GM12878 (cell line): ENCODE results near the gene COL19A1. TPM values are rescaled to one million over a fixed set of nuclear protein-coding genes. Genes with fewer than 3 reads are reported as not detected.
"Not testable (repeated sequence)": the region's sequence is repeated elsewhere in the genome, so short reads cannot be mapped to it uniquely, and the experiment has no call there.

Experiments used
- ATAC-seq: fragments of 200-7000 bp; cut with Tn5 transposase; 3 replicates; pipeline ENCODE4 v1.9.1; 2020; ENCODE audit warnings: mild to moderate bottlenecking, moderate library complexity
- BruUV-seq: library from RNA; stranded (reverse); fragments of 400-500 nt; replicated peaks from 2 replicates; lab custom pipeline; 2021; lab: Mats Ljungman, UMichigan
- CTCF ChIA-PET: fragments of 300-600 bp; sonication (Branson Sonifier 250); formaldehyde crosslinking; extraction: SDS; loops from one replicate; lab custom pipeline; 2021; ENCODE audit warnings: inconsistent platforms; lab: Yijun Ruan, JAX
- POLR2A ChIA-PET: fragments of 350-600 bp; formaldehyde crosslinking; extraction: SDS; loops from one replicate; lab custom pipeline; 2021; ENCODE audit warnings: inconsistent platforms; lab: Charles Lee
- RAD21 ChIA-PET: fragments of 300-600 bp; sonication (Branson Sonifier 250); formaldehyde crosslinking; loops from one replicate; lab custom pipeline; 2023; ENCODE audit warnings: antibody characterized with exemption; ENCODE audit not compliant: unreplicated experiment; lab: Charles Lee
- SMC1A ChIA-PET: fragments of 300-600 bp; sonication (Branson Sonifier 250); formaldehyde crosslinking; loops from one replicate; lab custom pipeline; 2023; ENCODE audit not compliant: unreplicated experiment, uncharacterized antibody; lab: Charles Lee
- DNase-seq: peaks from one replicate; pipeline ENCODE4 v3.0.0-alpha.2; 2011; ENCODE audit warnings: low read depth, low spot score
- FAIRE-seq: peaks from 3 replicates; lab custom pipeline; 2011; peaks lifted over from hg19 to GRCh38; lab: Jason Lieb, UNC
- H2AFZ ChIP-seq: 2 replicates; pipeline ENCODE4 v1.6.0; 2011; ENCODE audit warnings: low read depth, low read length, control low read depth; ENCODE audit not compliant: control insufficient read depth
- H3K27ac ChIP-seq: 2 replicates; pipeline ENCODE4 v1.5.1; 2011; ENCODE audit warnings: control low read depth; ENCODE audit not compliant: control insufficient read depth, insufficient read depth
- H3K27me3 ChIP-seq, 2 experiments: replicated peaks in 1 of 2; 2 replicates each; pipeline versions ENCODE4 v1.6.0 to v1.6.1; 2011; ENCODE audit warnings: low read length in 1 of 2; ENCODE audit not compliant: control insufficient read depth in 2 of 2, insufficient read depth in 2 of 2
- H3K36me3 ChIP-seq, 2 experiments: 2 replicates each; pipeline ENCODE4 v1.5.1; 2011; ENCODE audit warnings: low read length in 1 of 2; ENCODE audit not compliant: control insufficient read depth in 2 of 2, insufficient read depth in 2 of 2
- H3K4me1 ChIP-seq: 2 replicates; pipeline ENCODE4 v1.6.1; 2011; ENCODE audit warnings: mild to moderate bottlenecking, low read length, moderate library complexity, mixed read lengths; ENCODE audit not compliant: control insufficient read depth, insufficient read depth
- H3K4me2 ChIP-seq: 2 replicates; pipeline ENCODE4 v1.6.0; 2011; ENCODE audit warnings: control low read depth; ENCODE audit not compliant: control insufficient read depth, insufficient read depth
- H3K4me3 ChIP-seq: fragments of 200-600 bp; sonication (generic); 2 replicates; pipeline ENCODE4 v1.5.1; 2016
- H3K79me2 ChIP-seq: 2 replicates; pipeline ENCODE4 v1.6.0; 2011; ENCODE audit warnings: low read length; ENCODE audit not compliant: control insufficient read depth, insufficient read depth
- H3K9ac ChIP-seq: 2 replicates; pipeline ENCODE4 v1.8.0; 2011; ENCODE audit warnings: low read length, control low read depth, mixed read lengths; ENCODE audit not compliant: control insufficient read depth, insufficient read depth
- H3K9me3 ChIP-seq: replicated peaks from 3 replicates; pipeline ENCODE4 v1.5.1; 2011; ENCODE audit warnings: mild to moderate bottlenecking, low read length; ENCODE audit not compliant: control insufficient read depth, insufficient read depth
- H4K20me1 ChIP-seq: 2 replicates; pipeline ENCODE4 v1.6.0; 2011; ENCODE audit not compliant: control insufficient read depth, insufficient read depth
- EGR1 ChIP-seq, 2 experiments: IDR thresholded peaks; 1 replicate in 1 of 2; 2 replicates in 1 of 2; pipeline ENCODE4 v1.6.1; 2011 to 2012; ENCODE audit warnings: low read depth in 2 of 2, low read length in 2 of 2, borderline replicate concordance in 1 of 2, mild to moderate bottlenecking in 1 of 2, moderate library complexity in 1 of 2
- MTA2 ChIP-seq: fragments of 450-650 bp; IDR thresholded peaks from 2 replicates; pipeline ENCODE4 v1.6.1; 2016; ENCODE audit warnings: low read depth, mild to moderate bottlenecking, moderate library complexity
- SIN3A ChIP-seq: IDR thresholded peaks from 2 replicates; pipeline ENCODE4 v1.6.1; 2012; ENCODE audit warnings: low read depth, low read length, improper control_type of control experiment
- TCF3 ChIP-seq: IDR thresholded peaks from 2 replicates; pipeline ENCODE4 v1.6.1; 2012; ENCODE audit warnings: low read depth, mild to moderate bottlenecking, low read length, borderline replicate concordance; ENCODE audit not compliant: insufficient read depth
- WGBS: methylation state at CpG from one replicate; pipeline ENCODE4 v1.1.6; 2016; ENCODE audit warnings: low lambda C conversion rate; ENCODE audit not compliant: insufficient replicate concordance, insufficient coverage; ENCODE audit errors: missing lambda C conversion rate; 5-methylcytosine and 5-hydroxymethylcytosine counted together
- in situ Hi-C: fragments of 300-500 bp; cut with MboI; formaldehyde crosslinking; loops from 9 replicates; pipeline ENCODE4 v1.14.3; 2018; ENCODE audit warnings: mixed read lengths
- intact Hi-C: fragments of 100-400 bp; cut with micrococcal nuclease; formaldehyde crosslinking; loops from one replicate; pipeline ENCODE4 v1.14.2; 2022; ENCODE audit not compliant: unreplicated experiment
- polyA plus RNA-seq, 11 experiments: library from polyadenylated mRNA; depleted of rRNA in 4 of 11; unstranded in 6 of 11; stranded (reverse) in 5 of 11; fragments of >200 nt; fragmentation: Nextera tagmentation in 4 of 11; fragmentation: Illumina TruSeq in 1 of 11; extraction: Ambion mirVana in 4 of 11; extraction: Trizol in 1 of 11; gene quantifications; 1 replicate in 1 of 11; 2 replicates in 10 of 11; pipeline versions ENCODE4 v1.2.1 to v1.2.3, GENCODE V29; 2011 to 2016; ENCODE audit warnings: inconsistent platforms in 2 of 11, missing spikeins in 2 of 11, low read depth in 1 of 11
- total RNA-seq, 4 experiments: library from RNA; depleted of rRNA in 3 of 4; stranded (reverse); fragments of >200 nt in 3 of 4; fragmentation: Illumina TruSeq in 1 of 4; extraction: Trizol in 1 of 4; gene quantifications; 2 replicates each; pipeline versions ENCODE4 v1.2.1 to v1.2.3, GENCODE V29; 2013 to 2021
- TF ChIP-seq, protein P1 (sequence below): fragments of 450-650 bp; IDR thresholded peaks from 2 replicates; pipeline ENCODE4 v1.6.1; 2017; ENCODE audit warnings: mild to moderate bottlenecking, moderate library complexity

COL19A1 gene
- total and polyA plus RNA-seq, 10 of the 15 experiments (the other 5 are each of a cell fraction or from before 2014, with no cell fraction given): 1.1 to 13.5 (median 4.1) TPM

GRCh38 chr6:69820438-69820837 lies 45.9 kb upstream of the COL19A1 start (continued):
- TF ChIP-seq, protein P1, sequence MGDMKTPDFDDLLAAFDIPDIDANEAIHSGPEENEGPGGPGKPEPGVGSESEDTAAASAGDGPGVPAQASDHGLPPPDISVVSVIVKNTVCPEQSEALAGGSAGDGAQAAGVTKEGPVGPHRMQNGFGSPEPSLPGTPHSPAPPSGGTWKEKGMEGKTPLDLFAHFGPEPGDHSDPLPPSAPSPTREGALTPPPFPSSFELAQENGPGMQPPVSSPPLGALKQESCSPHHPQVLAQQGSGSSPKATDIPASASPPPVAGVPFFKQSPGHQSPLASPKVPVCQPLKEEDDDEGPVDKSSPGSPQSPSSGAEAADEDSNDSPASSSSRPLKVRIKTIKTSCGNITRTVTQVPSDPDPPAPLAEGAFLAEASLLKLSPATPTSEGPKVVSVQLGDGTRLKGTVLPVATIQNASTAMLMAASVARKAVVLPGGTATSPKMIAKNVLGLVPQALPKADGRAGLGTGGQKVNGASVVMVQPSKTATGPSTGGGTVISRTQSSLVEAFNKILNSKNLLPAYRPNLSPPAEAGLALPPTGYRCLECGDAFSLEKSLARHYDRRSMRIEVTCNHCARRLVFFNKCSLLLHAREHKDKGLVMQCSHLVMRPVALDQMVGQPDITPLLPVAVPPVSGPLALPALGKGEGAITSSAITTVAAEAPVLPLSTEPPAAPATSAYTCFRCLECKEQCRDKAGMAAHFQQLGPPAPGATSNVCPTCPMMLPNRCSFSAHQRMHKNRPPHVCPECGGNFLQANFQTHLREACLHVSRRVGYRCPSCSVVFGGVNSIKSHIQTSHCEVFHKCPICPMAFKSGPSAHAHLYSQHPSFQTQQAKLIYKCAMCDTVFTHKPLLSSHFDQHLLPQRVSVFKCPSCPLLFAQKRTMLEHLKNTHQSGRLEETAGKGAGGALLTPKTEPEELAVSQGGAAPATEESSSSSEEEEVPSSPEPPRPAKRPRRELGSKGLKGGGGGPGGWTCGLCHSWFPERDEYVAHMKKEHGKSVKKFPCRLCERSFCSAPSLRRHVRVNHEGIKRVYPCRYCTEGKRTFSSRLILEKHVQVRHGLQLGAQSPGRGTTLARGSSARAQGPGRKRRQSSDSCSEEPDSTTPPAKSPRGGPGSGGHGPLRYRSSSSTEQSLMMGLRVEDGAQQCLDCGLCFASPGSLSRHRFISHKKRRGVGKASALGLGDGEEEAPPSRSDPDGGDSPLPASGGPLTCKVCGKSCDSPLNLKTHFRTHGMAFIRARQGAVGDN: no peak
- TF ChIP-seq MTA2 (no peak), TCF3 (no peak), EGR1 (IDR thresholded peaks at IDR 0.05; ENCODE audit: borderline replicate concordance in 1 of 2, low read depth in 2 of 2, low read length in 2 of 2) (no peak), SIN3A (no peak)
- TF ChIP-seq, all 136 proteins: peak for 0

- H3K4me2 ChIP-seq, H3K27me3 ChIP-seq, H3K4me1 ChIP-seq, DNase-seq, BruUV-seq, H3K9ac ChIP-seq, FAIRE-seq, H3K79me2 ChIP-seq, in situ Hi-C loops, H3K27ac ChIP-seq, H4K20me1 ChIP-seq, ATAC-seq, intact Hi-C loops, H3K9me3 ChIP-seq, H3K4me3 ChIP-seq, POLR2A ChIA-PET, H2AFZ ChIP-seq, H3K36me3 ChIP-seq: not testable (repeated sequence)
- SMC1A ChIA-PET: interaction anchor here (1.0 to 1.1 kb wide), 3 partner anchors 8 to 351 kb away, joined by 3 to 6 read pairs (median 5); no protein-coding TSS in a partner anchor
- RAD21 ChIA-PET: interaction anchor here (1.7 kb wide), 1 partner anchor 9 kb away, joined by 5 read pairs; no protein-coding TSS in a partner anchor
- CTCF ChIA-PET: interaction anchor here (0.8 to 1.4 kb wide), 3 partner anchors 12 to 284 kb away, joined by 3 read pairs; no protein-coding TSS in a partner anchor
- WGBS: 80% methylated on average over 5 of the region's 5 CpGs
Measured at GRCh38 chr6:69824355-69824754, 42.0 kb upstream of the COL19A1 start.
